Stimulated activated CD8-positive, alpha-beta memory T cell treated with anti-CD3 and anti-CD28 coated beads, Interleukin-15, amount 100 ng/mL, for 48 hours (primary cell): Measurements from ENCODE around the gene UBE2Q1.

ENCODE experiments used
- DNase-seq, 2 donors: peaks; one replicate each; pipeline ENCODE4 v3.0.0-alpha.2; 2020; ENCODE audit warnings: low read depth in 2 of 2

UBE2Q1 gene

DNA sequence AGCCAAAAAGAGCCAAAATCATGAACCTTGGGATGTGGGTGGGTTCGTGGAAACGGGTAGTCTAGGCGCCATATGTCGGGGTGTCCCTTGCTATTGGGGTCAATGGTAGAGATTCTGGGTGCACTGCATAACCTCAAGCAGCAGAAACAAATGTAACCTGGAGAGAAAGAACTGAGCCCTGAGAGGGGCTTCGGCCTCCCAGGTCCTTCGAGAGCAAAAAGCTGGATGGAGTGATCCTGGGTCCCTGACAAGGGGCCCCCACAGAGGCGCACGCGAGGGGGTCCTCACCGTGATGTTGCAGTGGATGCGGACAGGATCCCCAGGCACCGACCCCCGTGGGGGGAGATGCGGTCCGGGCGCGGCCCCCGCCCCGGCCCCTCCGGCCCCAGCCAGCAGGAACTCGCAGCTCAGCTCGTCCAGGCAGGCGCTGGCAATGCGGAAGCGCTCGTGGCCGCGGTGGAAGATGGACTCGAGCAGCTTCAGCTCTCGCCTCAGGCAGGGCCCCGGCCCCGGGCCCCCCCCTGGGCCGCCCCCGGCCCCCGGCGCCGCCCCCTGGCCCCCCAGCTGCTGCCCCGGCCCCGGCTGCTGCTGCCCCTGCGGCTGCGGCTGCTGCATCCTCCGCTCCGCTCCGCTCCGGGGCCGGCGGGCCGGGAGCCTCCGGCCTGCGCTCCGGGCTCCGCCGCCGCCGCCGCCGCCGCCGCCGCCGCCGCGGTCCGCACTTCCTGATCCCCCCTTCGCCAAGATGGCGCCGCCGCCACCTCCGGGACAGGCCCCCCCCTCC, at the start of gene UBE2Q1:
TSS of gene UBE2Q1 (minus strand) at position 724 of the 781 bp plus-strand sequence. CDS start at position 615, 109 bp downstream.
- DNase-seq = peak in 1 of 2 donors; percentile 8

DNA sequence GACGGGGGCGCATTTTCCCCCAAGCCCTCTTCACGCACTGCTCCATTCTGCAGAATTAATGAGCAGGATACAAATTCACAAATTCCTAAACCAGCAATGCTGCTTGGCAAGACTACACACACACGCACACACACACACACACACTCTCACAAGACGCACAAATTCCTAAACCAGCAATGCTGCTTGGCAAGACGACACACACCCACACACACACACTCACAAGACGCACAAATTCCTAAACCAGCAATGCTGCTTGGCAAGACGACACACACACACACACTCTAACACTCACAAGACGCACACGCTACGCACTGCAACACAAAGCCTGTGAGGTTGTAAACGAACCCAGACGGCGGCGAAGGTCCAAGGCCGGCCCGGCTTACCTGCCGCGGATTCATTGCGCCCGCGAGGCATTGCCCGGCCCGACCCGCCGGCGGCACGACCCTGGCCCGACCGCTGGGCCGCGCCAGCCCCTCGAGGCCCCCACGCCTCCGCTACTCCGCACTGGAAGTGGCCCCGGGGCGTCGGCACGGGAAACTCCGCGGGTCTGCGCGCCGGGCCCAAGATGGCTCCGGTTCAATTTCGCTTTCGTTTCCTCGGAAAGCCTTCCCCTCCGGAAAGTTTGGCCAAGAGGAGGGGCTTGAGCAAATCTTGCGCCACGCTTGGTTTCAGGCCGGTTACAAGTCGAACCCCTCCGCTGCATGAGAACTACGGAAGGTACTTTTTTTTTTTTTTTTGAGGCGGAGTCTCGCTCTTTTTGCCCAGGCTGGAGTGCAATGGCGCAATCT, 49.3 kb upstream of the UBE2Q1 start, which contains the start of gene ADAR:
TSS of gene ADAR (minus strand) at position 578 of the 788 bp plus-strand sequence. CDS start at position 398, 180 bp downstream.
- DNase-seq = peak; percentile 86

DNA sequence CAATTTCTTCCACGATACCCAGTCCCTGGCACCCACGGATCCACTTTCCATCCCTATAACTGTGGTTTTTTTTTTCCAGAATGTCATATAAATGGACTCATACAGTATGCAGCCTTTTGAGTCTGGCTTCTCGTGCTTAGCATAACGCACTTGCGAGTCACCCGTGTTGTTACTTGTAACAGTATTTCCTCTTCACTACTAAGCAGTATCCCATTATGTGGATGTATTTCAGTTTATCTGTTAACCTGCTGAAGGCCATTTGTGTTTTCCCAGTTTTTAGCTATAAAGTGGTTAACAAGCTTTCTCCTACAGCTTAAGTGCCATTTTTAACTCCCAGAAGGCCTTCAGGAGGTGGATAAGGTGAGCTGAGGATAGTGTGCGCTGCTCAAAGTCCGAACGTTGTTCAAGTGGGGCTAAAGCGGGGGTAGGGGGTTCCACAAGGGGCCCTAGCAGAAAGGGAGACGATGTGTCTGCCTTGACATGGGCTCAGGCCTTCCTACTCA, 48.7 kb upstream of the UBE2Q1 start:
- DNase-seq = no peak

DNA sequence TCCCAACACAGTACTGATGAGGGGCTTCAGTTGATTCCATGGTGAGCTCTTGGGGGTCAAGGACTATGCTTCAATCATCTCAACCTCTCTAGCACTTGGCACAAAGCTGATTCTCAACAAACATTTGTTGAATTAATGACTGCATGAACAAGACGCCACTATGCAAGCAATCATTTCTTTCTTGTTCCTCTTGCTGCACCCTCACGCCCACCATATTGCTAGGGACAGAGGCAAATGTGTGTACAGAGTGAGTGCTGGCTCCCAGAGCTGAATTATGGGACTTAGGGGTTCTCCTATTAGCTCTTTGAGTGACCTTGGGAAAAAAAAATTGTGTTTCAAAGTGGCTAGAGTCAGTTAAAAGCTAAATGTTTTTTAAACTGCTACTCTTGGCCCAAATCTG, 47.1 kb upstream of the UBE2Q1 start:
- no peak for DNase-seq

DNA sequence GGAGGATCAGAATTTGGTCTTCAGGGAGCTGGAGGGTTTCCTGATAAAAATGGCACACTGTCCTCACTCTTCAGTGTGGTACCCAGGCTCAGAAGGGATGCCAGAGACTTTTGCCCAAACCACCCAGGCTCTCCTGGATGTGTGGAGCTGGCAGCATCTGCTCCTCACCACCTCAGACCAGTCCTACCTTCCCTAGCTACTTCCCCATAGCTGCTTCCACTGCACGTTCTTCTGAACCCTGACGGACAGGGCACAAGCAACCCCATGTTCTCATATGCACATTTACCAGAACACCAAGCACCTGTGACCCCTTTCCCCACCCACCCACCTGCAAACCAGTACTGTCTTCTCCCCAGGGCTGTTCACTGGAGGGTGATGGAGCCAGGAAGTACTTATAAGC, 44.9 kb upstream of the UBE2Q1 start:
- no peak for DNase-seq

DNA sequence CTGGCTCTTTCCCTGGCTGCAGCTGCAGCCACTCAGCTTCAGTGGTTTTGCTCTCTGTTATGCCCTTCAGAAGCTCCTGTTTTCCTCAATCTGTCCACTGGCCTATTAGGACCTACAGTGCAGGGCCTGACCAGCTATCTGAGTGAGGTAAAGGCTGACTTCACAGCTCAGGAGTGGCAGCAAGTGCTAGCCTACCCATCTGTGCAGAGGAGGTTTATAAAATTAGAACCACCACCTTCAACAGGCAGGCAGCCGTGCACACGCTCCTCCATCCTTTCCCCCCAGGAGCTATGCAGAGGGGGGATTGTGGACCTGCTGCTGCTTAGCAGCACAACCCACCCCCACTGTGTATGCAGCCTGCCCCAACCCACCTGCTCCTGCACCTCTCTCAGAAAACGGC, 41.2 kb upstream of the UBE2Q1 start:
- DNase-seq = no peak

DNA sequence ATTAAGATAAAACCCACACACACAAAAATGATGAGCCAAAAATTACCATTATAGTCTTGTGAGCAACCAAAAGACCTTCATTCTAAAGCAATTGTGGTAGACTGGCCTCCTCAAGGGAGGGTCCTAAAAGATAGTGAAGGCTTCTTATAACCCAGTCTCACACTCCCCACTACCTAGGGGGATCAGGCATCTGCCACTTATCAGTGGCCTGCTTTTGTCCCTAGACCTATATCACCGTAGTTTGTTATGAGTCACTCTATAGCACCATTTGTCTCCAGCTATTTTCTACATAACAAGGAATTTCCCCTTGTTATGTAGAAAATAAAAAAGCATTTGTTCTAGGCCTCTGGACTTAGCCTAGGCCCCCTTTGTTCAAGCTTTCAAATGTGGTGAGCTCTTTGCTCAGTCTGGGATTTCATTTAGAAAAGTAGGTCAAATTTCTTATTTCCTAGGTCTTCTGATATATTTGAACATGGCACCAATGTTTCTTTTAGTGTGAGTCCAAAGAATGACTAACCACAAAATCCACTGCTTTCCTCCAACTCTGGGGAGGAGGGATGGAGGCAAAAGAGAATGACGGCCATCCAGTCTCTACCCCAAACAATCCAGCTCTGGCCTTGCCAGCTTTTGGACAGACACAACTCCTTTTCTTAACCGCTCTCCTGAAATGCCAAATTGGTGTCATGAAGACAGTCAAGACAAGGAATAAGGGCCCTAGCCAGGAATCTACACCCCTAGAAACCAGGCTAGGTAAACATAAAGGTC, 40.6 kb upstream of the UBE2Q1 start:
- no peak for DNase-seq

DNA sequence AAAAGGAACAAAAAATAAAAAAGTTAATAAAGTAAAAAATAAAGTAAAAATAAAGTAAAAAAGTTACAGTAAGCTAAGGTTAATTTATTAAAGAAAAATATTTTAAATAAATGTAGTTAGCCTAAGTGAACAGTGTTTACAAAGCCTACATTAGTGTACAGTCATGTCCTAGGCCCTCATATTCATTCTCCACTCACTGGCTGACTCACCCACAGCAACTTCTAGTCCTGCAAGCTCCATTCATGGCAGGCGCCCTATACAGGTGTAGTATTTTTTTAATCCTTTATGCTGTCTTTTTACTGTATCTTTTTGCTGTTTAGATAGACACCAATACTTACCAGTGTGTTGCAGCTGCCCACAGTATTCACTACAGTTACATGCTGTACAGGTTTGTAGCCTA, 37.2 kb upstream of the UBE2Q1 start:
- DNase-seq = no peak

DNA sequence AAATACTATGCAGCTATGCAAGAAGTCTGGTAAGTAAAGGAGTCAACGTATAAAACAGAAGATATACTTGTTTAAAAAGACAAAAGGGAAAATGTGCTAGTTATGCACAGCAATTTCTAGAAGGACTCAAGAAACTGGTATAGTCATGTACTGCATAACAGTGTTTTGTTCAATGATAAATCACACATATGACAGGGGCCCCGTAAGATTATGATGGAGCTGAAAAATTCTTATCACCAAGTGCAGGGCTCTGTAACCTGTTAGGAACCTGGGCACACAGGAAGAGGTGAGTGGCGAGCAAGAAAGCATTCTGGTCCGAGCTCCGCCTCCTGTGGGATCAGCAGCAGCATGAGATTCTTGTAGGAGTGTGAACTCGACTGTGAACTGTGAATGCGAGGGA, 36.3 kb upstream of the UBE2Q1 start:
- DNase-seq = no peak

DNA sequence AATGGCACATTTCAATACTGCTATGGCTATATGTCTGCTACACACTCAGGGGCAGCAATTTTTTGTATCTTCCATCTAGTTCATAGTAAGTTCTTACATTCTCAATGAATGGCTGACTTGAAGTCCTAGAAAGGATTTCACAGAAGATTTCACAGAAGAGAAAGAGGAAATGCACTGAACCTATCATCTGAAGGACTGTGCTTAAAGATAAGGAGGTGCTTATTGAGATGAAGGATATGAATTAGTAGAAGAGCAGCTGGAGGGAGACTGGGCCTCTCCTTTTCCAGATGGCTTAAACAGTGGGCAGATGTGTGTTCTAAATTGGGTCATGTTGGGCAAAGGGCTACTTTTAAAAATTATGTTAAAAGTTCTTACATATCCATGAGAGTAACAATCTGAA, 34.9 kb upstream of the UBE2Q1 start:
- no peak for DNase-seq

DNA sequence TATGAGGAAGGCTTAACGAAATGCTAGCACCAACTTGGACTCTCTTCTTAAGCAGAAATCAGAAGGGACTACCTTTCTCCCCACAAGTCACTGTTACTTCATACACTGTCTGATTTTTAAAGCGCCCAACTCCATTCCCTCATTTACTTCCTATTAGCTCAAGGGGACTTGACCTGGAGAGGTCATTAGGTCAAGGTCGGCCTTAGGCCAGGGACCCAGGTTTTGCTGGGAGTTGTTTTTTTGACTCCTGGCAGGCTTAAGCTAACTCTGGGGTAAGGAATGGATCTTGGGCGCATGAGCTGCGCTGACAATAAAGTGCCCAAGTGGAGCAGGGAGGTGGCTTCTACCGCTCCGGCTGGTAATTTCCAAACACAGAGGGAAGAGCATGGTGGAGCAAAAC, 32.7 kb upstream of the UBE2Q1 start:
- no peak for DNase-seq

DNA sequence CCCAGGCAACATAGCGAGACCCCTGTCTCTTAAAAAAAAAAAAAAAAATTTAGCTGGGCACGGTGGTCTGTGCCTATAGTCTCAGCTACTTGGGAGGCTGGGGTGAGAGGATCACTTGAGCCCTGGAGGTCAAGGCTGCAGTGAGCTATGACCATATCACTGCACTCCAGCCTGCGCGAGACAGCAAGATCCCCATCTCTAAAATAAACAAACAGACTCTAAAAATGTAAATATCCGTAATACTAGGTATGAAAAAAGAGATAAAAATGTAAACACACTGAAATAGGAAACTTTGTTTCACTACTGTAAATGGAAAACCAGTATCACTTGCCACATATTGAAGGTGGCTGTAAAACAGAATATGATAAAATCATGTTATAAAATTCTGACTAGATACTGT, 32.3 kb upstream of the UBE2Q1 start:
- no peak for DNase-seq

DNA sequence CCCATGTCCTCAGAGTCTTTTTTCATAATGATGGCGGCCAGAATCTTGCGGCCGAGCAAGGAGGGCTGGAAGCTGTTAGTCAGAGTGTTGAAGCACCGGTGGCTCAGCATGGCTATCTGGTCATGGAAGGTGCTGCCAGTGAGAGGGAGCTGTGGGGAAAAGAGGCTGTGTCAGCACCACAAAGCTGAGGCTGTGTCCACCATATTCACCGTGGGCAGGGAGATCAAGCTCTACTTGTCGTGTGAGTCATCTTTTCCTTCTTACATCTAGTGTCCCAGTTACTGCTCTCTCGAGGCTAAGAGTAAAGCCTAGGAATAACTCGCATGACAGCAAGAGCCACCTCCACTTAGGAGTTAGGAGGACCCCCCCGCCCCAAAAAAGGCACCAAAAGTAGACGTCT, 31.3 kb upstream of the UBE2Q1 start:
- no peak for DNase-seq

DNA sequence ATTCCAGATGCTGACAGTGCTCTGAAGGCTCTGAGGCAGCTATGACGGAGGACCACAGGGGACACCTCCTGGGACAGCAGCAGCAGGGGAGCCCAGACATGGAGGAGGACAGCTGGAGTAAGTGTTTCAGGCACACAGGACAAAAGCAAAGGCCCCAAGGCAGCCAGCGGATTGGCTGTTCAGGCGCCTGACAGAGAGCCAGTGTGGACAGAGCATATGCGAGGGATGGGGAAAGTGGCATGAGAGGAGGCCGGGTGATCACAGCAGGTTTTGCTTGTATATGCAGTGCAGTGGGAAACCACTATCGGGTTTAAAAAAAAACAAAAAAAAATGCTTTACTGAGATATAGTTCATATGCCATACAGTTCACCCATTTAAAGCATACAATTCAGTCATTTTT, 28.2 kb upstream of the UBE2Q1 start:
- DNase-seq = no peak

DNA sequence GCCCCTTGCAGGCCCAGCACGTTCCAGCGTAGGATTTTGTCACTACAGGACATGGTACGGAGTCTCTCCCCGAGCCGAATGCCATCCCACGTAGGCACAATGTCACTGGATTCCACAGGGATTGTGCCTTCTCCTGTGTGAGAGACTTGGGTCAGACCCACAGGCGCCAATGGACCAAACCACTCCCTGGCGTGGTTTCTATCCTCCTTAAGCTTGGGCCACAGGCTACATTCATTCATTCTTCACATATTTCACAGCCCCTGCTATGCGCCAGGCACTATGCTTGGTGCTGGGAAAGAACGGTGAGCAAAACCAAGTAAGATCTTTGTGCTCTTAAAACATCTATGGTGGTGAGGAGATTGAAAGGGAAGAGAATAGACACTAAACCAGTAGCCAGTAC, 27.8 kb upstream of the UBE2Q1 start:
- no peak for DNase-seq

DNA sequence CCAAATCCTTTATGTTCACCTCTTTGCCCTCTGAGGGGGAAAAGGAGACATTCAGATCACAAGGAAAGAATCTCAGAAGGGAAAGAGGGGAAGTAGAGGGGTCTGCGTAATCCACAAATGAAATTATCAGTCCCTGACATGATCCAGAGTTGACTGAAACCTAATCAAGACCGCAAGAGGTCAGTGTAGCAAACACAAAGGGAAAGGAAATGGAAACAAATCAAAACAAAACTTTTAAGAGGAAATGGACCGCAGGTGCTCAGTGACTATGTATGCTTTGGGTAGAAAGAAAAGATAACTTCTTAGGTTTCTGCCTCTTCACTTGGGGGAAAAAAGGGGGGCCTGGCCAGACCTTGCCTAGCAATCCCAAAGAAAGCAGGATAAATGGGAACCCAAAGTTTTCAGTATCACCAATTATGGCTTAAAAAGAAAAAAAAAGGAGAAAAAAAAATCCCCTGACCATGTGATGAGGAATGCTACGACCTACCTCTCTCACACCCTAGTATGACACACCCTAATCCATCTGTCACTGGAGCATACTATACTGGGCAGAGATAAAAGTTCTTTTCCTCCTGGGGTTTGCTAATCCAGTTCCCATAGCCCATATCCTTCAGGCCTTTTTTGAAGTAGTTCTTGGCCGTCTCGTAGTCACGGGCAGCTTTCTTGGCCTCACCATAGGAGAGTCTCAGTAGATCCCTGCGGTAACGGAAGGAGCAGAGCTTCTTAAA, 26.0 kb upstream of the UBE2Q1 start:
- DNase-seq = no peak

DNA sequence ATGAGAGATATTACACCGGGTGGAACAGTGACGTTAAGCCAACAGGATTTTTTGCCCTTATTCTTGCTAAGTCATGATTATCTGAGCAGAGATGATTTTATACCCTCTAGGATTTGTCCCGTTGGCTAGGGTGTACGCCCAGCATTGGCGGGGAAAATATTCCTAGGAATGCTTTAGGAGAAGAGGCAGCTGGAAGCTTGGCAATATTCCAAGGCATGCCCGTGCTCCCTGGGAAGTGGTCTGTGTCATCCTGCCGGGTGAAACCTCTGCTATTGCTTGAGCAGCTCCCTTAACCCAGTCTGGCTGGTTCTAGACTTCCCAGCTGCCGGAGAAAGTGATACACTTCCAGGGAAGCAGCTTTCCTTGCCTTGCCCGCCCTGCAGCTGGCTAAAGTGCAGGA, 25.3 kb upstream of the UBE2Q1 start:
- no peak for DNase-seq

DNA sequence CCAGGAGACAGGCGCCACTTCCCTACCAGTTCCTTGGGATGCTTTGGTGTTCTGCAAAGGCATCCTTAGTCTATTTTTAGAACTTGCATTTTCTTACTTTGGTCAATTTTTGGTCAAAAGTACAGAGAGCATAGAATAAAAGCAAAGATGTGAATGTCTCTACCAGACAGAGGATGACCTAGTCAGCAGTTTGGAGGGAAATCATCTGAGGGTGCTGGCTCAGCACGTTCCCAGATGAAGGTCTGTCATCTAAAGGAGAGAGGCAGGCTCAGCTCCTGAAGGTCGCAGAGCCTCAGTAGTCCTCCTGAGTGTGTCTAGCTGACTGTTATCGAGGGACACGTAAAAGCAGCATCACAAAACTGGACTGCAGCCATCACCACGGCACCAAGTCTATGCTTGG, 24.4 kb upstream of the UBE2Q1 start:
- no peak for DNase-seq

DNA sequence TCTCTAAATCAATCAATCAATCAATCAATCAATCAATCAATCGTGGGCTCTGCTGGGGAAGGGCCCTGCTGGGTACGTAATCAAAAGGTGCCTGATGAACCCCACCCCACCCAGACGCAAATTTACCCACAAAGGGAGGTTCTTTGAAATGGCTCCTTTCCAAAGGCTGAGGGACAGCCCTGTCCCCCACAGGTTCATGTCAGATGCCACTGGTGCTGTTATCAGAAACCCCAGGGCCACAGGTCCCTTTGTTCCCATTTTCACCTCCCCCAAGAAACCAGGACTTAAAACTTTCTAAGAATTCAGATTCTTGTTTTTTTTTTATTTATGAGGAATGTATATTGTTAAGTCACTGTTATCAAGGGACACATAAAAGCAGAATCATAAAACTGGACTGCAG, 23.3 kb upstream of the UBE2Q1 start:
- DNase-seq = no peak

DNA sequence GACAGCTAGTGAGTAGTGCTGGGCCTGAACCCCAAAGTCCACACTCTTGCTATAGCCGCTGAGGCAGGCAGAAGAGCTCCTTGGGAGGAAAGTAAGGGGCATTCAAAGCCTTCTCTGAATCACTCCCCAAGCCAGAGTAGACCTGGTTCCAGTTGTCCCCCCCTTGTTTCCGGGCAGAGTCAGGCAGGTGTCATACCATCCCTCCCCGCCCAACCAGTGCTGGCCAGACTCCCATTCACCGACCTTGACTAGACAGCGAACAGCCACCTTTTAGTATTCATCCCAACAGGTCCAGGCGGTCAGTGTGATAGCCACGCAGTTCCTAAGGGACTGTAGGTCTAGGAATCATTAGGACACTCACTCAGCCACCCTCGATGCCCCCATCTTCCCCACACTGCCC, 20.9 kb upstream of the UBE2Q1 start:
- no peak for DNase-seq

DNA sequence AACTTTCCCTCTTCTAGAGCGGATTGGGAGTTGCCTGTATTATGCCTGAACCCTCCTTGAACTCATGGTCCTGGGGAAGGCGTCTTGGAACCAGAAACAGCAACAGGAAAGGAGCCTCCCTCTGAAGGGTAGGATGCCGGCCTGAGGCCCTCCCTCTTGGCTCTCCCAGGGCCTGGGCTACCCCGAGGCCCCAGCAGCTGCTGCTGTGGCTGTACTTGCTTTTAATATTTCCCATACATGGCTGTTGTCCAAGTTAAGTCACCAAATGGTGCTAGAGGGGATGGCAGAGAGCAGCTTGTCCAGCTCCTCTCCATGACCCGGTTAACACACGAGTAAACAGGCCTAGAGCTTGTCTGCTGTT, 19.6 kb upstream of the UBE2Q1 start:
- DNase-seq = no peak
